Measurements from ENCODE around the gene EEF1A2. TPM values are rescaled to one million over a fixed set of nuclear protein-coding genes. Genes with fewer than 3 reads are reported as not detected.

EEF1A2 gene
- polyA plus RNA-seq, 3 donors, result 0.08 TPM; not detected in 2

GRCh38 chr20:63440366-63440955 lies 58.4 kb downstream of the EEF1A2 start:
- Histone ChIP-seq H3K36me3 (replicated peaks in 1 of 2; ENCODE audit: control insufficient read depth in 1 of 2, insufficient read depth in 2 of 2, low read length in 2 of 2) (no peaks in the 10 kb centered on the region), H4K20me1 (ENCODE audit: insufficient read depth, low read length) (no peaks in the 10 kb centered on the region), H3K4me2 (replicated peaks; ENCODE audit: extremely low read depth, low read length, poor library complexity, severe bottlenecking) (no peak overlapping the region), H3K9ac (ENCODE audit: insufficient read depth, low read length, poor library complexity, severe bottlenecking) (no peak overlapping the region), H3K4me3 (replicated peaks in 1 of 3; ENCODE audit: low read depth in 2 of 3, low read length in 3 of 3) (no peak overlapping the region), H3K27me3 (ENCODE audit: control insufficient read depth in 2 of 2, insufficient read depth in 2 of 2, low read length in 2 of 2) (peaks cover 3 to 14% of the 10 kb centered on the region in 2 donors), H3K27ac (ENCODE audit: low read depth in 1 of 2, low read length in 2 of 2) (no peak overlapping the region), H3K79me2 (ENCODE audit: insufficient read depth, low read length) (no peaks in the 10 kb centered on the region), H2AFZ (ENCODE audit: insufficient read depth, low read depth, low read length, poor library complexity, severe bottlenecking) (no peak overlapping the region), H3K4me1 (ENCODE audit: control insufficient read depth in 1 of 2, insufficient read depth in 2 of 2, low read length in 2 of 2) (no peaks in the 10 kb centered on the region), H3K9me3 (replicated peaks in 1 of 2; ENCODE audit: control insufficient read depth in 1 of 2, insufficient read depth in 1 of 2, low read length in 2 of 2) (peaks cover 8 to 18% of the 10 kb centered on the region in 2 donors)
- no peak for TF ChIP-seq CTCF (IDR thresholded peaks at IDR 0.05)
- WGBS (ENCODE audit: insufficient coverage), result 72% methylated on average over 23 of the region's 26 CpGs
- Mint-ChIP-seq H3K4me1 (no peaks in the 10 kb centered on the region), H3K9me3 (peaks cover 0 to 21% (median 11%) of the 10 kb centered on the region in 7 donors), H3K4me3 (no peak overlapping the region), H3K36me3 (no peaks in the 10 kb centered on the region), H3K27ac (no peak overlapping the region), H3K27me3 (ENCODE audit: low read depth in 3 of 3) (peaks cover 15 to 22% (median 22%) of the 10 kb centered on the region in 3 donors)
- intact Hi-C loops (cut with micrococcal nuclease), result no loop called here
- no peak for DNase-seq

GRCh38 chr20:63439866-63440265 lies 59.0 kb downstream of the EEF1A2 start:
- 93% methylated on average over 14 of the region's 15 CpGs for WGBS (ENCODE audit: insufficient coverage)
- Histone ChIP-seq H3K9me3 (replicated peaks in 1 of 2; ENCODE audit: control insufficient read depth in 1 of 2, insufficient read depth in 1 of 2, low read length in 2 of 2) (peaks cover 8 to 18% of the 10 kb centered on the region in 2 donors), H3K27me3 (ENCODE audit: control insufficient read depth in 2 of 2, insufficient read depth in 2 of 2, low read length in 2 of 2) (peaks cover 3 to 14% of the 10 kb centered on the region in 2 donors), H2AFZ (ENCODE audit: insufficient read depth, low read depth, low read length, poor library complexity, severe bottlenecking) (no peak overlapping the region), H3K4me2 (replicated peaks; ENCODE audit: extremely low read depth, low read length, poor library complexity, severe bottlenecking) (no peak overlapping the region), H3K4me3 (replicated peaks in 1 of 3; ENCODE audit: low read depth in 2 of 3, low read length in 3 of 3) (no peak overlapping the region), H3K36me3 (replicated peaks in 1 of 2; ENCODE audit: control insufficient read depth in 1 of 2, insufficient read depth in 2 of 2, low read length in 2 of 2) (no peaks in the 10 kb centered on the region), H3K27ac (ENCODE audit: low read depth in 1 of 2, low read length in 2 of 2) (no peak overlapping the region), H3K79me2 (ENCODE audit: insufficient read depth, low read length) (no peaks in the 10 kb centered on the region), H3K9ac (ENCODE audit: insufficient read depth, low read length, poor library complexity, severe bottlenecking) (no peak overlapping the region), H3K4me1 (ENCODE audit: control insufficient read depth in 1 of 2, insufficient read depth in 2 of 2, low read length in 2 of 2) (peaks cover 0 to 1% of the 10 kb centered on the region in 2 donors), H4K20me1 (ENCODE audit: insufficient read depth, low read length) (no peaks in the 10 kb centered on the region)
- Mint-ChIP-seq H3K27me3 (ENCODE audit: low read depth in 3 of 3) (peaks cover 15 to 25% (median 20%) of the 10 kb centered on the region in 3 donors), H3K27ac (no peak overlapping the region), H3K4me3 (no peak overlapping the region), H3K4me1 (peaks cover 2% of the 10 kb centered on the region), H3K36me3 (no peaks in the 10 kb centered on the region), H3K9me3 (peaks cover 0 to 21% (median 11%) of the 10 kb centered on the region in 7 donors)
- intact Hi-C loops (cut with micrococcal nuclease), result loop anchor here in 1 of 2 donors (5.0 kb wide), 1 partner anchor 532 kb away; no protein-coding TSS in a partner anchor
- DNase-seq, result no peak
- TF ChIP-seq CTCF (IDR thresholded peaks at IDR 0.05), result no peak

All from CD14-positive monocyte (primary cell).